Sciatic nerve (tissue), 2 donors: Measurements from ENCODE around the gene NTF4. TPM values are rescaled to one million over a fixed set of nuclear protein-coding genes. Genes with fewer than 3 reads are reported as not detected.

Experiments used
- ATAC-seq: fragments of 200-7000 bp; cut with Tn5 transposase; one replicate; pipeline ENCODE4 v1.9.1; 2020; ENCODE audit warnings: mild to moderate bottlenecking, moderate library complexity
- DNase-seq: peaks from one replicate; pipeline ENCODE4 v3.0.0-alpha.2; 2020; ENCODE audit warnings: low spot score
- intact Hi-C: fragments of 100-400 bp; cut with DNase I; formaldehyde crosslinking; loops from one replicate; pipeline ENCODE4 v1.14.2; 2022
- total RNA-seq: library from RNA; stranded (reverse); fragmentation: NEBNext Ultra II Directional; extraction: Animal tissue kit (Norgen Biotek cat#: 25700); gene quantifications from one replicate; pipeline ENCODE4 v1.2.1, GENCODE V29; 2021
- donor health status: DM: no; HTN: no; CAD: no.
- donor health status: DM: no; HTN: no; CAD: no.

NTF4 gene
- total RNA-seq, 1 donor from 2014 or later: not detected

DNA sequence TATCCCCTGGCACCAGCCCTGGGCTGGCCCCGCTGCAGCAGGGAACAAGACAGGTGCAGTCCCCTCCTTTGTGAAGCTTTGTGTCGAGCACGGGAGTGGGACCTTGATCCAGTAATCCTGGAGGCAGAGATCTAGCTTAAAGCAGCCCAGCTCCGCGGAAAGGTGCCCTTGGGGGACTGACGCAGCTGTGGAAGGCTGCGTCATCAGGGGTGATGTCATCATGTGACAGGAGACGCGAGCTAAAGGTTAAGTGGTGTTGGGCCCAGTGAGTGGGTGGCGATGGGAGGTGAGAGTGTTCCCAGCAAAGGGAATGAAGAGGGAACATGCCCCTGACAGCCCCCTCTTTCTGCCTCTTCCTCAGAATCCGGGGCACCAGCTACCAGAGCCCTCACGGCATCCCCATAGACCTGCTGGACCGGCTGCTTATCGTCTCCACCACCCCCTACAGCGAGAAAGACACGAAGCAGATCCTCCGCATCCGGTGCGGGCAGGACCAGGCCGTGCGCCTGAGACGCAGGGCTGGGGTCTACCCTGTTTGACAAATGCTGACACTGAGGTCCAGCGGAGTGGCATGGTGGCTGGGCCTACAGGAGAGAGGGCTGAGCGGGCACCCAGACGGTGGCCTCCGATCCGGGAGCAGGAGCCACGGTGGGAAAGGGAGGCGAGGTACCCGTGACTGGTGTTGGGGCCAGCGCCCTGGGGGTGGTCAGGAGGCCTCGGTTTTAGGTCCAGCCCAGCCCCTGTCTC, 50.3 kb downstream of the NTF4 start:
- ATAC-seq (no peak), DNase-seq (no peak)
- intact Hi-C loops: no loop called here

DNA sequence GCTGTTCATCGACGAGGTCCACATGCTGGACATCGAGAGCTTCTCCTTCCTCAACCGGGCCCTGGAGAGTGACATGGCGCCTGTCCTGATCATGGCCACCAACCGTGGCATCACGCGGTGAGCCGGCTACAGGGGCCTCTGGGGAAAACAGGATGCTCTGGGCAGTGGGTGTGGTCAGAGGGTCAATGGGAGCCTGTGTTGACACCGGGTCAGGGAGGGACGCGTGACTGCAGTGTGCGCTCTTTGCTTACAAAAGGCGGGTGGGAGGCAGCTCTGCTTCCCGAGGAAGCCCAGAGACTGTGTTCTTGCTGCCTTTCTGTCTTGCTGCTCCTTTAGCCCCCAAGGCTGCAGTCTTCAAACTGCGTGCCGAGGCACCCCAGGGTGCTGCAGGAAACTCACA, 53.4 kb downstream of the NTF4 start:
- ATAC-seq (no peak), DNase-seq (no peak)
- intact Hi-C loops: no loop called here

Other genes starting within 250 kb of the NTF4 start
- gene HSD17B14, start 228.3 kb downstream of the NTF4 start, total RNA-seq: 22.2 TPM
- gene PLEKHA4, start 196.2 kb downstream of the NTF4 start, total RNA-seq: 519 TPM
- gene PPP1R15A, start 192.4 kb downstream of the NTF4 start, total RNA-seq: 95.8 TPM
- gene TULP2, start 166.1 kb downstream of the NTF4 start, total RNA-seq: 1.1 TPM
- gene NUCB1, start 164.5 kb downstream of the NTF4 start, total RNA-seq: 262 TPM
- gene DHDH, start 131.1 kb downstream of the NTF4 start, total RNA-seq: 1.1 TPM
- gene BAX, start 109.9 kb downstream of the NTF4 start, total RNA-seq: 48.0 TPM
- 3,094 TPM for gene FTL, start 99.5 kb downstream of the NTF4 start, total RNA-seq
- 42.0 TPM for gene GYS1, start 71.5 kb downstream of the NTF4 start, total RNA-seq
- 29.9 TPM for gene RUVBL2, start 70.9 kb downstream of the NTF4 start, total RNA-seq
- gene LHB, start 47.7 kb downstream of the NTF4 start, total RNA-seq: not detected
- not detected for gene CGB3, start 40.5 kb downstream of the NTF4 start, total RNA-seq
- gene CGB2, start 32.9 kb downstream of the NTF4 start, total RNA-seq: not detected
- not detected for gene CGB1, start 27.9 kb downstream of the NTF4 start, total RNA-seq
- not detected for gene CGB5, start 21.0 kb downstream of the NTF4 start, total RNA-seq
- not detected for gene CGB8, start 15.7 kb downstream of the NTF4 start, total RNA-seq
- not detected for gene CGB7, start 7.1 kb downstream of the NTF4 start, total RNA-seq
- not detected for gene KCNA7, start 7.9 kb upstream of the NTF4 start, total RNA-seq
- gene SNRNP70, start 20.6 kb upstream of the NTF4 start, total RNA-seq: 299 TPM
- 9.8 TPM for gene LIN7B, start 49.6 kb upstream of the NTF4 start, total RNA-seq
- 0.67 TPM for gene C19orf73, start 54.3 kb upstream of the NTF4 start, total RNA-seq
- 6.3 TPM for gene PPFIA3, start 54.7 kb upstream of the NTF4 start, total RNA-seq
- gene HRC, start 90.6 kb upstream of the NTF4 start, total RNA-seq: 5.1 TPM
- 32.5 TPM for gene TRPM4, start 93.0 kb upstream of the NTF4 start, total RNA-seq